AG09319 (cell line): Measurements from ENCODE around the gene JMY.
"Not testable (repeated sequence)": the region's sequence is repeated elsewhere in the genome, so short reads cannot be mapped to it uniquely, and the experiment has no call there.

Experiments
- DNase-seq: peaks from one replicate; pipeline ENCODE4 v3.0.0-alpha.2; 2010; ENCODE audit warnings: low read depth; ENCODE audit errors: extremely low read depth
- CTCF ChIP-seq: IDR thresholded peaks from 2 replicates; pipeline ENCODE4 v1.5.1; 2011; ENCODE audit warnings: low read depth, mild to moderate bottlenecking, inconsistent platforms, low read length, moderate library complexity

The JMY gene

DNA sequence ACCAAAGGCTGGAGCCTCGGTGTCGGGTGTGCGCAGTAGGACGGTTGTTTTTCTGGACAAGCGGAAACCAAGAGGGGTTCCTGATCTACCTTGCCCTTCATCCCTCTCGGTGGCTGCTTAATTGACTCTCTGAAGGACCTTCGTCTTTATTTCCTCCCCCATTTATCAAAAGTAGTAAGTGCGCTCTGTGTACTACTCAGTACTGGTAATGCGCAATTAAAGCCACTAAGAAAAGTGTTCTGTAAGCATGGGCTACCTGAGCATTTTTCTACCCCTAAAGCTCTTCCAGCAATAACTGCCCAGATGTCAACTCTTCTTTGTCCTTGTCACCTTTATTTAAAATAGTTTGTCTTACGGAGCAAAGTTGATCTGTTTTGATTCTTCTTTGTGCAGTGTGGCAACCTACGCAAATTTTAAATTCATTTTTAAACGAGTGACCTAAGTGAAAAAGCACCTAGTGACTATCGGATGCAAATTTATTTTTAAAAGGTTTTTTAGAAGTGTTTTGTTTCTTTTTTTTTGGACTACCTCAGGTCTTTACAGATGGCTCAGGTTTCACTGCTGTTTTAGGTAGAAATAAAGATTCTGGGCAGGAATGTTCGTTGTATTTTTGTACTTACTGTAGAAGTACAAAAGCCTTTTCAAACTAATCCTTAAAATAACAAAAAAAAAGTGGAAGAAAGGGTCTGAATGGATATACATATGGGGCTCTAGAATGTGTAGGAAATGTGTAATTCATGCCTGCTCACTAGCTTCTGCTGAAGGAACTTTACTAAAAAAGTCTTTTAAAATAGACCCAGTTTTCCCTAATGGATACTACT, 2.0 kb downstream of the JMY start:
- TF ChIP-seq CTCF = no peak
- DNase-seq = no peak

GRCh38 chr5:79240561-79240960, 4.6 kb downstream of the JMY start:
- no peak for DNase-seq
- TF ChIP-seq CTCF = no peak

GRCh38 chr5:79241535-79241979, 5.6 kb downstream of the JMY start:
- no peak for TF ChIP-seq CTCF
- DNase-seq = no peak

DNA sequence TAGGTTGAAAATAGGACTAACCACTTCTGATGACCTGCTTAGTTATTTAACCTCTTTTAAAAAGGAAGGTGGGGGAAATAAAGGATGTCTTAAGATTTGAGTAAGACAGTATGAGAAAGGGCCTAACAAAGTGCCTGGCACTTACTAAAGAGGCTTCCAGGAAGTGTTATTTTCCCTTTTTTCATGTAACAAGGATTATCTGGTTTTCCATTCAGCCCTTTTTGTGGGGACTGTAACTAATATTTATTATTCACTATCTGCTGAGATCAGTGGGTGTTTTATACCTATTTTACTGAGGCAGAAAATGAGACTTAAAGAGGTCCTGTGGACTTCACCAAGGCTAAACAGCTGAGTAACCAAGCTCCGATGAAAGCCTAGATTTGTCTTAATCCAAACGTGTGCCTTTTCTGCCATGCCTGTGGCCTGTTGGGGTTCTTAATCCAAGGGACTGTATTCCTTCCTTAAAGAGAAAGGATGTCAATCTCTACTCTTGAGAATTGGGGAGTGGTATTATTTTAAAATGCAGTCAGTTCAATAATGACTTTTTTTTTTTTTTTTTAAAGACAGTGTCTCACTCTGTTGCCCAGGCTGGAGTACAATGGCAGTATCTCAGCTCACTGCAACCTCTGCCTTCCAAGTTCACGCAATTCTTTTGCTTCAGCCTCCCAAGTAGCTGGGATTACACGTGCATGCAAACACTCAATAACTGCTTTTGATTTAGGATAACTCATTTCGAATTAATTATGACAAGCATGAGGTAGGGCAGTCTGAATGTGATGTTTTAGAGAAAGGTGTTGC, 6.5 kb downstream of the JMY start:
- TF ChIP-seq CTCF = no peak
- DNase-seq = no peak

DNA sequence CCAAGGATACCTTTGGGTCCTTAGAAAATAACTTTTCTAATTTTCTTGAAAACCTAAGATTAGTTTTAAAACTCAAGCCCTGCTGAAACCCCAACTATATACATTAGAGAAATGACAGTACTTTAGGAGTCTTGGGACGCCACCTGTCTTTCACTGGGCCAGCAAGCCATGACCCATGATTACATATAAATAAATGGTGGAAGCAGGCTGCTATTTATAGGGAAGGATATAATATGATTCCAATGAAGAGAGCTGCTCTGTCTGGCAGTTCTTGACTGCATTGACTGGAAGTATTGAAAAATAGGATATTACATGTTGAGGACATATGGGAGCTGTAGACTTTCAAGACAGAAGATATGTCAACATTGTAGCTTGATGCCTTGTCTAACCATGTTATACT, 7.3 kb downstream of the JMY start:
- no peak for DNase-seq
- no peak for TF ChIP-seq CTCF

GRCh38 chr5:79254067-79254466, 18.1 kb downstream of the JMY start:
- not testable (repeated sequence) for DNase-seq

DNA sequence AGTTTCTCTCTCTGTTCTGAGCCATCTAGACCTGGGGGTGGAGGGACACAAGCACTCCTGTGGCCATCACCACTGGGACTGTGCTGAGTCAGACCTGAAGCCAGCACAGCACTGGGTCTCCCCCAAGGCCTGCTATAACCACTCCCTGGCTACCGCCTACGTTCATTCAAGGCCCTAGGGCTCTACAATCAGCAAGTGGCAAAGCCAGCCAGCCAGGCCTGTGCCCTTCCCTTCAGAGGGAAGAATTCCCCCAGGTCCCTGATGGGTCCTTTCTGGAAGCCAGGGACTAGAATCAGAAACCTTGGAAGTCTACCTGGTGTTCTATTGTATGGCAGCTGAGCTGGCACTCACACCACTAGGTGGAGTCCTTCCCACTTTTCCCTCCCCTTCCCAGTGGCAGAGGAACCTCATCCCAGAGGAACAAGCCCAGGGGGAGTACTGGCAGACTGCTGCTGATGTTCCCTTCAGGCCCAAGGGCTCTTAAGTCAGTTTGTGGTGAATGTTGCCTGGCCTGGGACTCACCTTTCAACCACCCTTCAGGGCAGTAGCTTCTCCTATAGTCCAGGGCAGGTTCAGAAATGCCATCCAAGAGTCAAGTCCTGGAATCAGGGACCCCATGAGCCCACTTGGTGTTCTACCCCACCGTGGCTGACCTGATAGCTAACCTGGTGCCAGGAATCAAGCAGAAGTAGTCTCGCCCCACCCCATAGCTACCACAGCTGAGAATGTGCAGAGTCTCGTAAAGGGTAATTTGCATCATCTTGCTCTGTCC, 20.0 kb downstream of the JMY start:
- no peak for DNase-seq
- peak; percentile 69 for TF ChIP-seq CTCF
